Inflammatory macrophage (primary cell): ENCODE data around the gene MFRP.
A peak's percentile ranks its signal among the peaks of the same experiment; 100 is the strongest.

Experiments
- DNase-seq, 2 donors: peaks; one replicate each; pipeline ENCODE4 v3.0.0-alpha.2; 2020 to 2022

The MFRP gene

GRCh38 chr11:119336744-119337469, 9.6 kb downstream of the MFRP start:
- DNase-seq, result no peak

- no peak for DNase-seq
Measured at GRCh38 chr11:119335655-119336543, 10.6 kb downstream of the MFRP start.

- no peak for DNase-seq
Measured at GRCh38 chr11:119335091-119335654, 11.3 kb downstream of the MFRP start.

GRCh38 chr11:119334174-119334930, 12.2 kb downstream of the MFRP start, which contains the start of gene RNF26:
TSS of gene RNF26 (plus strand) at chr11:119334527. CDS start at chr11:119335123, 596 bp downstream.
- DNase-seq, result peak; percentile 97 to 98

GRCh38 chr11:119332111-119332765, 14.3 kb downstream of the MFRP start:
- no peak for DNase-seq

- no peak for DNase-seq
Measured at GRCh38 chr11:119330237-119330636, 16.3 kb downstream of the MFRP start.

- no peak for DNase-seq
Measured at GRCh38 chr11:119329320-119329719, 17.2 kb downstream of the MFRP start.

- no peak for DNase-seq
Measured at GRCh38 chr11:119324189-119324588, 22.3 kb downstream of the MFRP start.

- peak; percentile 70 to 74 for DNase-seq
Measured at GRCh38 chr11:119323532-119324033, 22.9 kb downstream of the MFRP start.

GRCh38 chr11:119322921-119323531, 23.5 kb downstream of the MFRP start:
- no peak for DNase-seq

GRCh38 chr11:119322360-119322739, 24.2 kb downstream of the MFRP start:
- no peak for DNase-seq

- peak in 1 of 2 donors; percentile 18 for DNase-seq
Measured at GRCh38 chr11:119320776-119321524, 25.6 kb downstream of the MFRP start.

- DNase-seq, result no peak
Measured at GRCh38 chr11:119320240-119320775, 26.2 kb downstream of the MFRP start.

- no peak for DNase-seq
Measured at GRCh38 chr11:119319700-119320239, 26.7 kb downstream of the MFRP start.

- no peak for DNase-seq
Measured at GRCh38 chr11:119319136-119319699, 27.3 kb downstream of the MFRP start.

- peak; percentile 27 to 52 for DNase-seq
Measured at GRCh38 chr11:119318240-119319135, 28.0 kb downstream of the MFRP start.

GRCh38 chr11:119317592-119318239, 28.8 kb downstream of the MFRP start:
- no peak for DNase-seq
